DOHH2 (cell line): ENCODE data around the gene KCNG2.

Source experiments
- H3F3A ChIP-seq: fragments of 200-600 bp; sonication (generic), shearing (Covaris generic); 2 replicates; pipeline ENCODE4 v1.6.0; 2016; ENCODE audit warnings: antibody characterized with exemption, mild to moderate bottlenecking; ENCODE audit not compliant: control insufficient read depth, insufficient read depth
- H3K27ac ChIP-seq: fragments of 200-600 bp; sonication (generic); 2 replicates; pipeline ENCODE4 v1.5.1; 2014; ENCODE audit warnings: low read depth, mild to moderate bottlenecking, low read length, moderate library complexity
- H3K27me3 ChIP-seq: fragments of 200-600 bp; sonication (generic); 2 replicates; pipeline ENCODE4 v1.6.1; 2014; ENCODE audit warnings: mild to moderate bottlenecking, low read length, mixed read lengths; ENCODE audit not compliant: control insufficient read depth
- H3K36me3 ChIP-seq: fragments of 200-600 bp; sonication (generic); 2 replicates; pipeline ENCODE4 v1.6.1; 2014; ENCODE audit warnings: mild to moderate bottlenecking, low read length, moderate library complexity, mixed read lengths; ENCODE audit not compliant: control insufficient read depth
- H3K4me1 ChIP-seq: fragments of 200-600 bp; sonication (generic); 2 replicates; pipeline ENCODE4 v1.6.1; 2014; ENCODE audit warnings: mild to moderate bottlenecking, low read length, mixed read lengths; ENCODE audit not compliant: control insufficient read depth
- H3K4me2 ChIP-seq: fragments of 200-600 bp; sonication (generic); 2 replicates; pipeline ENCODE4 v1.6.0; 2014; ENCODE audit warnings: mild to moderate bottlenecking, low read length, moderate library complexity
- H3K4me3 ChIP-seq: fragments of 200-600 bp; sonication (generic); 2 replicates; pipeline ENCODE4 v1.5.1; 2014; ENCODE audit warnings: mild to moderate bottlenecking, low read length, mixed read lengths
- H3K79me2 ChIP-seq: fragments of 200-600 bp; sonication (generic); 2 replicates; pipeline ENCODE4 v1.6.1; 2014; ENCODE audit warnings: mild to moderate bottlenecking, low read length, mixed read lengths; ENCODE audit not compliant: control insufficient read depth
- H3K9me2 ChIP-seq: fragments of 200-600 bp; sonication (generic); replicated peaks from 2 replicates; pipeline ENCODE4 v1.6.1; 2014; ENCODE audit warnings: mild to moderate bottlenecking, low read length, mixed read lengths; ENCODE audit not compliant: control insufficient read depth
- H3K9me3 ChIP-seq: fragments of 200-600 bp; sonication (generic); 2 replicates; pipeline ENCODE4 v1.6.1; 2014; ENCODE audit warnings: antibody characterized with exemption, low read length, mixed read lengths; ENCODE audit not compliant: control insufficient read depth, insufficient read depth
- H4K20me1 ChIP-seq: fragments of 200-600 bp; sonication (generic); 2 replicates; pipeline ENCODE4 v1.6.0; 2014; ENCODE audit warnings: low read depth, mild to moderate bottlenecking, antibody characterized with exemption, low read length, moderate library complexity; ENCODE audit not compliant: control insufficient read depth, insufficient read depth
- EZH2phosphoT487 ChIP-seq: fragments of 200-600 bp; sonication (generic); IDR thresholded peaks from 2 replicates; pipeline ENCODE4 v1.6.1; 2017; ENCODE audit warnings: borderline replicate concordance, mild to moderate bottlenecking, antibody characterized with exemption, low read length, moderate library complexity, mixed read lengths
- TF ChIP-seq, protein P1 (sequence below): fragments of 200-600 bp; sonication (generic); IDR thresholded peaks from one replicate; pipeline ENCODE4 v1.5.1; 2014; ENCODE audit warnings: antibody characterized with exemption, mild to moderate bottlenecking, low read depth, low read length; ENCODE audit not compliant: poor library complexity, severe bottlenecking

The KCNG2 gene

DNA sequence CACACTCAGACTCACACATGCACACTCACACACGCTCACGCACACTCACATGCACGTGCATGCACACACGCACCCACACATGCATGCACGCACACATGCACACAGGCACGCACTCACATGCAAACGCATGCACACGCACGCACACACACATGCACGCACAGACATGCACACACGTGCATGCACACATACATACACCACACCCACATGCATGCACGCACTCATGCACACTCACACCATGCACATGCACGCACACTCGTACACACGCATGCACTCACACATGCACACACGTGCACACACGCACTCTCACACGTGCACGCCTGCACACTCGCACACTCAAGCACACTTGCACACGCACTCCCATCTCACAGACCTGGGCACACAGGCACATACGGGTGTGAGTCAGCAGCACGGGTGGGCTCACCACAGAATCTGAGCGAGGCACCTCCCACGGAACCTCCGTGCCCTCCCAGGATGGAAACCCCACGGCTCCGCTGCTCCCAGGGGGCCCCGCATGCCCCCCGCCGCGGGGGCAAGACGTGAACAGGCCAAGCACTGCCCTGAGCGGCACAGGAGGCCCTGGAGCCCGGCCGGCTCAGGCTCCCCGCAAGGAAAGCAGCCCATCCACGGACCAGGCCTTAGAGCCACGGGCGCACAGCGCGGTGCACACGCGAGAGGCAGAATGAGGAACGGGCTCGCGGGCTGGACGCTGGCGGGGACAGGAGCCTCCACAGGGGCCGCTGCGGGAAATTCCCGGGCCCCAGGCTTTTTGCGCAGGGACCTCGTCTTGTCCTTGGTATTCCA is 8.4 kb upstream of the KCNG2 start:
- Histone ChIP-seq H3K4me1 (peaks cover 14% of the 10 kb centered on the region), H4K20me1 (no peaks in the 10 kb centered on the region), H3K79me2 (no peaks in the 10 kb centered on the region), H3K36me3 (no peaks in the 10 kb centered on the region), H3K27ac (no peak overlapping the region), H3K4me3 (no peak overlapping the region), H3K4me2 (no peak overlapping the region), H3K9me2 (no peaks in the 10 kb centered on the region), H3K27me3 (peaks cover 18% of the 10 kb centered on the region), H3F3A (no peaks in the 10 kb centered on the region), H3K9me3 (peaks cover 7% of the 10 kb centered on the region; the same call in 1 of the 2 replicates)
- no peak for TF ChIP-seq EZH2phosphoT487
- TF ChIP-seq, protein P1, sequence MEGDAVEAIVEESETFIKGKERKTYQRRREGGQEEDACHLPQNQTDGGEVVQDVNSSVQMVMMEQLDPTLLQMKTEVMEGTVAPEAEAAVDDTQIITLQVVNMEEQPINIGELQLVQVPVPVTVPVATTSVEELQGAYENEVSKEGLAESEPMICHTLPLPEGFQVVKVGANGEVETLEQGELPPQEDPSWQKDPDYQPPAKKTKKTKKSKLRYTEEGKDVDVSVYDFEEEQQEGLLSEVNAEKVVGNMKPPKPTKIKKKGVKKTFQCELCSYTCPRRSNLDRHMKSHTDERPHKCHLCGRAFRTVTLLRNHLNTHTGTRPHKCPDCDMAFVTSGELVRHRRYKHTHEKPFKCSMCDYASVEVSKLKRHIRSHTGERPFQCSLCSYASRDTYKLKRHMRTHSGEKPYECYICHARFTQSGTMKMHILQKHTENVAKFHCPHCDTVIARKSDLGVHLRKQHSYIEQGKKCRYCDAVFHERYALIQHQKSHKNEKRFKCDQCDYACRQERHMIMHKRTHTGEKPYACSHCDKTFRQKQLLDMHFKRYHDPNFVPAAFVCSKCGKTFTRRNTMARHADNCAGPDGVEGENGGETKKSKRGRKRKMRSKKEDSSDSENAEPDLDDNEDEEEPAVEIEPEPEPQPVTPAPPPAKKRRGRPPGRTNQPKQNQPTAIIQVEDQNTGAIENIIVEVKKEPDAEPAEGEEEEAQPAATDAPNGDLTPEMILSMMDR = no peak

DNA sequence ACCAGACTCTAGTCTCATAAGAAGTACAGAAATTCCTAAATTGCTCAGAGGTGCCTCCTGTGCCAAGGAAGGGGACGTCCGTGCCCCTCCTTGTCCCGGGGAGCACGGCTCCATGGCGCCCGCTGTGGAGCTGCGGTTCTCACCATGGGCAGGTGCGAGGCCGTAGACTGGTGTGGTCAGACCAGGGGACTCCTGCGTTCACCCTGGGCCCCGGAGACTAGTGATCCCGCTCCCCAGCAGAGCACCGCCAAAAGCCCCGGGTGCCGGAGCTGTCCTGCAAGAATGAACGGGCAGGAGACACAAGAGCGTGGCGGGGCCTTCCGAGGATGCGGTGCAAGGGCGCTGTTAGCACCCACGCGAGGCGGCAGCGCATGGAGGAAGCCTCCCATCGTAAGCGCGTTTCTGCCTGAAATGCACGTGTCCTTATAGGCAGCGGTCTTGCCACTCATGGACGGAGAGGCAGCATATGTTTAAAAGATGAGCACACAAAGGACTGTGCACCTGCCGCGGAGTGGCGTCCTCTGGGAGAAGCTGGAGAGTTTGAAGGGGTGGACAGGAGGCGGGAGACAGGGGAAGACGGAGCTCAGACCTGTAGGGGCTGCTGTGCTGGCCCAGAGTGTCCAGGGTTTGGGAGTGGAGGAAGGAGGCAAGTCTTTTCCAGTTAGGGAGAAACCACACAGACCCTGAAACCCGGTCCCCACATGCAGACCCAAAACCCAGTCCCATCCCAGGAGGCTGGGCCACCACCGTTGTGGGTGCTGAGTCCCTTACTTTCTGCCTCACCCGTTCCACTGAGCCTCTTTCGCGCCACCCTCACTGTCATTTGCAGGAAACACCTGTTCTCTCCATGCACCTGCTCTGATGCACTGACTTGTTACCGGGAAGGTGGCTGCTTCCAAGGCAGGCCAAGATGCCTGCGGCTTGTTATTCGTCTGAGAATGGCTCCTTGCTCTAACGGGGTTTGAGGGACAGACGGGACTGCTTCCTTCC is 7.5 kb upstream of the KCNG2 start:
- Histone ChIP-seq H3K27ac (no peak overlapping the region), H3K4me2 (no peak overlapping the region), H3K27me3 (peaks cover 10% of the 10 kb centered on the region), H3K79me2 (no peaks in the 10 kb centered on the region), H4K20me1 (no peaks in the 10 kb centered on the region), H3F3A (no peaks in the 10 kb centered on the region), H3K4me1 (peaks cover 7% of the 10 kb centered on the region), H3K4me3 (no peak overlapping the region), H3K36me3 (no peaks in the 10 kb centered on the region), H3K9me3 (peaks cover 7% of the 10 kb centered on the region; the same call in 1 of the 2 replicates), H3K9me2 (no peaks in the 10 kb centered on the region)
- TF ChIP-seq EZH2phosphoT487 = no peak
- TF ChIP-seq, protein P1 = no peak

DNA sequence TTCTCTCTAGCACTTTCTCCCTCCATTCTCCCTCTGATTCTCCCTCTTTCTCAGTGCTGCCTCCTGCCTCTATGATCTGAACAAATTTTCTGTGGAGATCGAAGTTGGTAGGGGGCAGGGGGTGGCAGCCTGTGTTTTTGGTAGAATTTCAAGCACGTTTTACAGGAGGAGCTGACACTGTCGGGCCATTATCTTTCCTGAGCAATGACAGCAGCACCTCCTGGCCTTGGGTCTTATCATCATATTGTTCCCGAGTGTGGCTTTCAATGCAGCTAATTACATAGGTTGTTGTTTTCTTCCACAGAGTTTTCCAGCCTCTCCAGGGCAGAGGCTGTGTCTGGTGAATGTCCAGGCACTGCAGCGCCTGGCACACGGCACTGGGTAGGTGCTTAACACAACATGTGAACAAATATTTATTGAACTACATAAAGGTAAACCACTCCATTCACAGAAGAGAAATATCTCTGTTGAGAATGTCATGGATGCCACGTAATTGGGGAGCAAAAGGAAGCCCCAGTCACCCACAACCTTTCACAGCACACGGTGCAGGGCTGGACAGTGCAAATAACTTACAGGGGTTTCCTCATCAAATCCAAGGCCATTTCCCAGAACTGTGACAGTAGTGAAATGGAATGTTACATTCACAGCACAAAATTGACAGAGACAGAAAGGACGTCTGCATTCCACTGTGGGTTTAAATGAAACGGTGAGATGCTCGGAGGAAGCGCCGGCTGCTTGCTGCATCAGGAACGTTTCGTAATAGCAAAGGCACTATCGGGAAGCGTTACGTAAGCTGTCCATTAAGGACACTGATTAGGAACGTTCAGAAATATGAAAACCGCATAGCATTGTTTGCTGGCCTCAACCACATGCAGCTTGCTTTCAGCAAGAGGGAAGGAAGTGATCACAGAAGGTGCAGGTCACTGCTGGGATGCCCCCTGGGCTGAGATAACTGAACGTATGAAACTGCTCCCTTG is 6.5 kb upstream of the KCNG2 start:
- Histone ChIP-seq H3K27me3 (peaks cover 10% of the 10 kb centered on the region), H3K9me2 (no peaks in the 10 kb centered on the region), H4K20me1 (no peaks in the 10 kb centered on the region), H3K36me3 (no peaks in the 10 kb centered on the region), H3K27ac (no peak overlapping the region), H3K79me2 (no peaks in the 10 kb centered on the region), H3F3A (no peaks in the 10 kb centered on the region), H3K4me1 (peaks cover 3% of the 10 kb centered on the region; the same call in 1 of the 2 replicates), H3K9me3 (peaks cover 7% of the 10 kb centered on the region; the same call in 1 of the 2 replicates), H3K4me2 (no peak overlapping the region), H3K4me3 (no peak overlapping the region)
- no peak for TF ChIP-seq EZH2phosphoT487
- TF ChIP-seq, protein P1 = no peak
